GM19043 (cell line): ENCODE data around the gene SNRNP70.
"Not testable (repeated sequence)": the region's sequence is repeated elsewhere in the genome, so short reads cannot be mapped to it uniquely, and the experiment has no call there.

ENCODE experiments used
- ATAC-seq: cut with Tn5 transposase; IDR thresholded peaks from one replicate; pipeline ENCODE4 v1.9.1; 2021; ENCODE audit warnings: low read depth; ENCODE audit not compliant: unreplicated experiment

The SNRNP70 gene

DNA sequence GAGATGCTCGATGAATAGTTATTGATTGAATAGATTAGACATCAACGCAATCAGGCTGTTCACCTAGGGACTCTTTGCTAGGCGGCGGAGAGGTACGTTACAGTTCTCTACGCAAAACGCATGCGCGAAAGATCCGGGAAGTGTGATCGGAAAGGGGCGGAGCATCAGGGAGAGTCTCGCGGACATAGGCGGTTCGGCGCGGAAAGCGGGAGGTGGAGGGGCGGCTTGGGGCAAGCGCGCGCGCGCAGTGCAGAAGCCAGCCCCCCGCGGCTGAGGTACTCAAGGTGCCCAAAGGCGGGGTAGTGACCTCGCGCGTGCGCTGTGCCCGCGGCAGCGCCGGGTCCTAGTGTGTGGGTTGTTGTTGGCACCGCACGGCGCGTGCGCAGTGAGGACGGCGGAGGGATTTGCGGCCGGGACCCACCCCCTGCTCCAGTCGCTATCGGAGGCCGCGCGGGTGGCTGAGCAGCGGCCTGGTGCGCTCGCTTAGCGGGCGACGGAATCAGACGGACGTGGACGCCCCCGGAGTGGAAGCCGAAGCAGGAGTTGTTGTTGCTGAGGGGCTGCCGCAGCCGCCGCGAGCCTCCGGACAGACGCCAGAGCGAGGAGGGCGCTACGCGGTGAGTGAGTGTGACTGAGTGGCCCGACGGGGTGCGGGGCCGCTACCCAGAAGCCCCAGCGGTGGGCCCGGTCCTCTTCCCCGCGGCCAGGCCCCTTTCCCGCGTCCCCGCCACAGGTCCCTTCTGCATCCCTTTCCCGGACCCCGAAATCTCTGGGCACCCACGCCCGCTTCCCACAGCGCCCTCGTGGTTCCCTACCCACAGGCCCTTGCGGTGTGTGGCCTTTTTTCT lies at the start of gene SNRNP70:
Gene SNRNP70, plus strand, starts transcription at position 432 of the 848 bp plus-strand sequence. CDS start 964 bp downstream, outside the sequence.
- ATAC-seq: peak; percentile 78

DNA sequence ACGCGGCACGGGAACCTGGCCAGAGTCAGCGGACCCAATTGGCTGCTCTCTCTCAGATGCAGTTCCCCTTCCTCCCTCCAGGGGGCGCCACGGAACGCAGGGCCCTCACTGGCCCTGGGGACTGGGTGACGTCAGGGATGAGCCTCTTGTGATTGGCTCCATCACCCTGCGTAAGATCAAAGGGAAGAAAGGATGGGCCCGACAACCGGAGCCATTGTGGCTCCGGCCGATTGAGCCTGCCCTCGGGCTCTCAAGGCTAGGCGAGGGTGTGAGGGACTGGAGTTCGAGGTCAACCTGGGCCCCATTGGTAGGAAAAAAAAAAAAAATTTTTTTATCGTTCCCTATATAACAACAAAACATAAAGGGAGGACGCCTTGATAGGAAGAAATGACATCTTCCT lies 48.4 kb upstream of the SNRNP70 start, which contains the start of gene CGB1:
Gene CGB1, minus strand, starts transcription at position 81 of the 400 bp plus-strand sequence. CDS start 184 bp downstream, outside the sequence.
- ATAC-seq: not testable (repeated sequence)

DNA sequence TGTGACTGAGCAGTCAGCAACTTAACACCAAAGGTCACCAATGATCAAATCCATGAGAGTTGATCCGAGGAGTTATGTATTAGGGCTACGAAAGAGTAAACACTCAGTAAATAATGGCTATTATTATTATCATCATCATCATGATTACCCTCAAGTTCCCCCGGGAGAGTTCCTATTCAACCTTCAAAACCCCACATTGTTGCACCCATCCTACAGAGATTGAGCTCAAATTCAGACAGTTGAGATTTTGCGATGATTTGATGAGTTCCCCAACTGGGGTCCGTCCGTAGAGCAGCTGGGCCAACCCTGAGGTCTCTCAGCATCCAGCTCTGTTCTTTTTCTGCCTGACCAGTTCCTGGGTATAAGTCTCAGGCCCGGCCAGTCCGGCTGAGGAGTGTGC lies 47.1 kb upstream of the SNRNP70 start:
- not testable (repeated sequence) for ATAC-seq

DNA sequence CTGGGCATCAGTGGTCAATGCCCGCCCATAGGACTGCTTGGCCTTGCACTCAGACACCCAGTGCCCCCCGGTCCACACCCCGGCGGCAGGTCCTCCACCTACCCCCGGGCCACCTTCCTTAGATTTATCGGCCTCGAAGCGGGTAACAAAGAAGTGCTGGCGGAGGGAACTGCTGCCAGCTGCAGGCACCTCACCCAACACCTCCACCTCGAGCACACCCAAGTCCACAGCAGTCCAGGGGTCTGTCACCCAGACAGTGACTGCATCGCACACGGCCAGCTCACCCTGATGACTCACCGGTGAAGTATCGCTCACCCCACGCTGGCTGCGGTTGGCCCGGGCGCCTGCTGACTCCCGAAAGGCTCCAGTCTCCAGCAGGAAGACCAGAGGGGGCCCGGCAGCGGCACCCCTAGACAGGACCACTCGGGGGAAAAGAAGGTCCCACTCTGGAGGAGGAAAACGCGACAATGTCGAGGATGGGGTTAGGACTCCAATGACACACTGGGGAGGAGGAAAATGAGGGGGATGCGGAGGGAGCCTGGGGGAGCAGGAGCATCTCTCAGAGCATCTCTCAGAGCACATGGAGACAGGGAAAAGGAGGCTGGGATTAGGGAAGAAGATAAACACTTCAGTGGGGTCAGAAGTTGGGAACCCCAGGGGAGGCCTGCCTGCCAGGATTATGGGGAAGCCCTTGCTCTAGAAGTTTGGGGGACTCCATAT lies 46.5 kb upstream of the SNRNP70 start:
- ATAC-seq: not testable (repeated sequence)

GRCh38 chr19:49039736-49040135 lies 45.5 kb upstream of the SNRNP70 start:
- not testable (repeated sequence) for ATAC-seq

- ATAC-seq: no peak
Observed at GRCh38 chr19:49042177-49042576, 43.1 kb upstream of the SNRNP70 start.

- not testable (repeated sequence) for ATAC-seq
Observed at GRCh38 chr19:49042666-49043065, 42.6 kb upstream of the SNRNP70 start.

DNA sequence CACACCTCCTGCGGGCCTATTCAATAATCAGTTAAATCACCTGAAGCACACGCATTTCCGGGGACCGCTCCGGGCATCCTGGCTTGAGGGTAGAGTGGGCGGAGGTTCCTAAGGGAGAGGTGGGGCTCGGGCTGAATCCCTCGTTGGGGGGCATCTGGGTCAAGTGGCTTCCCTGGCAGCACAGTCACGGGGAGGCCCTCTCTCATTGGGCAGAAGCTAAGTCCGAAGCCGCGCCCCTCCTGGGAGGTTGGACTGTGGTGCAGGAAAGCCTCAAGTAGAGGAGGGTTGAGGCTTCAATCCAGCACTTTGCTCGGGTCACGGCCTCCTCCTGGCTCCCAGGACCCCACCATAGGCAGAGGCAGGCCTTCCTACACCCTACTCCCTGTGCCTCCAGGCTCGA lies 41.7 kb upstream of the SNRNP70 start, which contains the start of gene CGB5:
Gene CGB5, plus strand, starts transcription at position 301 of the 400 bp plus-strand sequence. CDS start 362 bp downstream, outside the sequence.
- not testable (repeated sequence) for ATAC-seq

- ATAC-seq: not testable (repeated sequence)
Observed at GRCh38 chr19:49049011-49049410, 36.2 kb upstream of the SNRNP70 start, which contains the start of gene CGB8. Gene CGB8 (minus strand): TSS chr19:49049111. CDS start chr19:49048739, 372 bp downstream.

DNA sequence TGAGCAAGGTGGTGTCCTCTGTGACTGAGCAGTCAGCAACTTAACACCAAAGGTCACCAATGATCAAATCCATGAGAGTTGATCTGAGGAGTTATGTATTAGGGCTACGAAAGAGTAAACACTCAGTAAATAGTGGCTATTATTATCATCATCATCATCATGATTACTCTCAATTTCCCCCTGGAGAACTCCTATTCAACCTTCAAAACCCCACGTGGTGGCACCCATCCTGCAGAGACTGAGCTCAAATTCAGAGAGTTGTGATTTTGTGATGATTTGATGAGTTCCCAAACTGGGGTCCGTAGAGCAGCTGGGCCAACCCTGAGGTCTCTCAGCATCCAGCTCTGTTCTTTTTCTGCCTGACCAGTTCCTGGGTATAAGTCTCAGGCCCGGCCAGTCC lies 35.4 kb upstream of the SNRNP70 start:
- ATAC-seq: not testable (repeated sequence)

- ATAC-seq: not testable (repeated sequence)
Observed at GRCh38 chr19:49050376-49051033, 34.7 kb upstream of the SNRNP70 start.

DNA sequence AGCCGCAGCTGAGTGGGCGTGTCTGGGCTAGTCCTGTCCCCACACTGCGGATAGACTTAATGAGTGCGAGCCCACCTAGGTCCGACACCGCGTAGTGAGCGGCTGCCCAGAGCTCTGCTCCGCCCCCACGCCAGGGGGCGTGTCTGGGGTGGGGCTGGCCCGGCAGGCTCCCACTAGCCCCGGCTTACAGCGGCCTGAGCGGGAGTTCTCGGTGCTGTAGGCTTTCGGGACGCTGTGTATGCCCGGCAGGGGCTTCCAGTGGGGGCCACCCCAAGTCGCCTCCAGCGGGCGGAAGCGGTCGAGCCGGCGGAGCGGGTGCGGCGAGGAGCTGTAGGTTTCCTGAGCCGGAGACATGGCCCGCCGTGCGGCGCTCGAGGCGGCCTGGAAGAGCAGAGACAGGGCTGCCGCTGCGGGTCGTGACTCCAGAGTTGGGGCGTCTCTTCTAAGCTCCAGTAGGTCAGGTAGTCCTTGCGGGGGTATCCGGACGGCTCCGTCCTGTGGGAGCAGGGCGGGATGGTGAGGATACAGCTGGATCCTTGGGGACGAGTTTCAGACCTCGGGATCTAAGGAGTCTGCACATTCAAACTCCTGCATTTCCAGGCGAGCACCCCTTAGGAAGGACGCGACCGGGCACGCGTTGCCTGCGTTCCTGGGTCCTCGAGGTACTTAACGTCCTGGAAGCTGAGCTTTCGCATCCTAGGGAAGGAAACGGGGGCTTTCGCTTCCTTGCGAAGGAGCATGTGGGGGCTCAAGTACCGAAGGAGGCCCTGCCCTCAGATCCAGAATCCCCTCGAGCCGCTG lies 28.9 kb upstream of the SNRNP70 start:
- no peak for ATAC-seq

GRCh38 chr19:49056902-49057596 lies 28.2 kb upstream of the SNRNP70 start:
- not testable (repeated sequence) for ATAC-seq

DNA sequence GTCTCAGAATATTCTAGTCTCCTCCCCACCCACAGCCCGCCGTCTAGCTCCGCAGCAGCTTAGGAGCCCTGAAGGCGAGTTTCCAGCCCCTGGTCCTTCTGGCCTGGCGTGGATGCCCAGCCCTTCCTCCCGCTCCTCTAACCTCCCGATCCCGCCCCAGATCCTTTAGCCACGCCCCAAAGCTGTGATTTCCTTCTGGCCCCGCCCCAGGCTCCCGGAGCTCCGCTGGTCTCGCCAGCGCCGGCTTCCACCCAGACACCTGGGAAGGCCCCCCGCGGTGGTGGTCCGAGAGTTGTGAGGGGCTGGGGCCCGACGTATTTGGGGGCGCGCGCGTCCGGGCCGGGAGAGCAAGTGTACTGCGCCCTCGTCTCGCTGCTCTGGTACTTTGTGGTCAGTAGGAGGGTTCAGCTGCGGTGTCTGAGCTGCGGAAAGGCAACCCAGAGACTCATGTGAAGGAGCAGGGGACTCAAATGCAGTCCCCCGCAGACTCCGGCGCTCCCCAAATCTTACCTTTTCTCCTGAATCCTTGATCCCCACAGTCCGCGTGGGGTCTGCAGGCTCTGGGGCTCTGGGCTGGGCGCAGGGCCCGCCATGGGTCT lies 27.5 kb upstream of the SNRNP70 start, which contains the start of gene CGB7:
Gene CGB7, minus strand, starts transcription at position 114 of the 599 bp plus-strand sequence. CDS start 2,374 bp downstream, outside the sequence.
- ATAC-seq: no peak

GRCh38 chr19:49058562-49058961 lies 26.7 kb upstream of the SNRNP70 start:
- no peak for ATAC-seq

GRCh38 chr19:49059053-49059452 lies 26.2 kb upstream of the SNRNP70 start:
- ATAC-seq: no peak

GRCh38 chr19:49061000-49061399 lies 24.3 kb upstream of the SNRNP70 start:
- no peak for ATAC-seq

- no peak for ATAC-seq
Observed at GRCh38 chr19:49061445-49061844, 23.8 kb upstream of the SNRNP70 start.
